H54 (cell line): Measurements from ENCODE around the gene ELOB.

Experiments
- DNase-seq: peaks from one replicate; pipeline ENCODE4 v3.0.0; 2011; ENCODE audit warnings: low spot score, mixed read lengths; ENCODE audit not compliant: insufficient read length
- FAIRE-seq: peaks from 3 replicates; lab custom pipeline; 2011; peaks lifted over from hg19 to GRCh38; lab: Jason Lieb, UNC
- POLR2A ChIP-seq: IDR thresholded peaks from 2 replicates; pipeline ENCODE4 v1.6.1; 2011; ENCODE audit warnings: low read depth, mild to moderate bottlenecking, low read length

The ELOB gene

GRCh38 chr16:2777231-2777902 is at the start of gene ELOB:
TSS of gene ELOB (minus strand) at chr16:2777280. CDS start at chr16:2777239, 41 bp downstream.
- FAIRE-seq (no peak), DNase-seq (peak; percentile 88)
- peak; percentile 60 for TF ChIP-seq POLR2A

- FAIRE-seq (no peak), DNase-seq (no peak)
- no peak for TF ChIP-seq POLR2A
Observed at GRCh38 chr16:2825906-2826305, 48.8 kb upstream of the ELOB start.

- TF ChIP-seq POLR2A, result no peak
- no peak for FAIRE-seq
- no peak for DNase-seq
Observed at GRCh38 chr16:2825049-2825742, 48.1 kb upstream of the ELOB start.

GRCh38 chr16:2824626-2825025 is 47.5 kb upstream of the ELOB start:
- no peak for DNase-seq
- no peak for TF ChIP-seq POLR2A
- FAIRE-seq, result no peak

GRCh38 chr16:2822496-2822895 is 45.4 kb upstream of the ELOB start:
- no peak for DNase-seq
- TF ChIP-seq POLR2A, result no peak
- no peak for FAIRE-seq

- FAIRE-seq (no peak), DNase-seq (no peak)
- no peak for TF ChIP-seq POLR2A
Observed at GRCh38 chr16:2822158-2822495, 45.0 kb upstream of the ELOB start.

- no peak for DNase-seq
- no peak for FAIRE-seq
- TF ChIP-seq POLR2A, result no peak
Observed at GRCh38 chr16:2821487-2822157, 44.5 kb upstream of the ELOB start.

GRCh38 chr16:2820836-2821486 is 43.9 kb upstream of the ELOB start:
- no peak for FAIRE-seq

GRCh38 chr16:2819939-2820835 is 43.1 kb upstream of the ELOB start:
- FAIRE-seq (no peak), DNase-seq (no peak)
- no peak for TF ChIP-seq POLR2A

More at GRCh38 chr16:2820836-2821486, 43.9 kb upstream of the ELOB start:
- TF ChIP-seq POLR2A, result no peak
- DNase-seq, result no peak

- FAIRE-seq (no peak), DNase-seq (no peak)
- TF ChIP-seq POLR2A, result no peak
Observed at GRCh38 chr16:2819179-2819938, 42.3 kb upstream of the ELOB start.

GRCh38 chr16:2818272-2818876 is 41.3 kb upstream of the ELOB start:
- TF ChIP-seq POLR2A, result no peak
- FAIRE-seq (no peak), DNase-seq (no peak)

GRCh38 chr16:2817340-2818271 is 40.5 kb upstream of the ELOB start:
- TF ChIP-seq POLR2A, result no peak
- DNase-seq, result no peak
- FAIRE-seq, result no peak
